HG03469 (cell line): ENCODE measurements around the gene FOXF2.

Source experiments
- ATAC-seq: cut with Tn5 transposase; IDR thresholded peaks from one replicate; pipeline ENCODE4 v1.9.1; 2021; ENCODE audit warnings: mild to moderate bottlenecking, moderate library complexity, moderate number of reproducible peaks; ENCODE audit not compliant: unreplicated experiment

Gene FOXF2

DNA sequence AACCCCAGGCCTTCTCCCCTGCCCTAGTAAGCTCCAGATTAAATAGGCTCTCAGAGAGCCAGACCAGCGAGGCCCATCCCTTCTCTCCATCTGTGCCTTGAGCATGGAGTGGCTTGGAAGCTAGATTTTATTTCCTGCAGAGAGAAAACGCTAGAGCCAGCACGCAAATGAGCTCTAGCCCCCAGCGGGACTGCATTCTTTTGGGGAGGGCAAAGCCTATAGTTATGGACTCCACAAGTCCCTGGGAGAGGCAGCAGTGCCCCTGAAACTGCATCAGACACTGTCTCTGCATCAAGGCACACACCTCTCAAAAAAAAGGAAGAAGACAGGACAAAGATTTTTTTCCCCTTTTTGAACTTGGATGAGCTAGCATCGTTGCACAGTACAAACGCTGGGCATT is 15.8 kb downstream of the FOXF2 start:
- no peak for ATAC-seq

DNA sequence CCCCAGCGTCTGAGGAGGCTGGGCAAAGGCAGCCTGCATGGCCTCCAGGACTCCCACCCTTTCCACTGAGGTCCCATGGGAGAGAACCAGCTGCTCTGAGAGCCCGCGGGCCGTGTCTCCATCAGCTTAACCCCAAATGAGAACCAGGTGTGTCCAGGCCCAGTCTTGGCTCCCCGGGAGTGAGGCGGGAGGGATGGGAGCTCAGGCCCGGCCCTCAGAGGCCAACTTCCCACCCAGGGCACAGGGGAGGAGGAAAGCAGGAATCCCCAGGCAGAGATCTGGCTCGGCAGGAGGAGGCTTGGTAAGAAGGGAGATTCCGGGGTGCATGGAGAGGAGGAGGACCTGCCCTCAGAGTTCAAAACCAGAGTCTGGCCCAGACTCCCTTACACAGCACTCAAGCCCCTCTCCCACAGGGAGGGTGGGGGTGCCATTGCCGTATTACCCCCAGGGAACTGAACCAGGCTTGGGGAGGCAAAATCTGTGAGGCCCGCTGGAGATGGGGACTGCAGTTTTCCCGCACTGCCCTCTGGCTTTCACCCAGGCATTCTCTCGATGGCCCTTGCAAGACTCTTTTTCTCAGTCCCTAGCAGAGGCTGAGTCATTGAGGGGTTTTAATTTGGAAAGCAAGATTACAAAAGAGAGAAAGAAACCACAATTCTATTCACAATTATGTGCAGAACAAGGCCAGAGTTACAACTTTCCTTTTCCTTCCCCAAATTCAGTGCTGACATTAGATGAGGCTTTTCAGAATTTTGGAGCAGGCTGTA is 17.1 kb downstream of the FOXF2 start:
- no peak for ATAC-seq

GRCh38 chr6:1407499-1407990 is 18.2 kb downstream of the FOXF2 start:
- no peak for ATAC-seq

GRCh38 chr6:1409774-1410465 is 20.5 kb downstream of the FOXF2 start:
- no peak for ATAC-seq

GRCh38 chr6:1412901-1413300 is 23.5 kb downstream of the FOXF2 start:
- no peak for ATAC-seq

DNA sequence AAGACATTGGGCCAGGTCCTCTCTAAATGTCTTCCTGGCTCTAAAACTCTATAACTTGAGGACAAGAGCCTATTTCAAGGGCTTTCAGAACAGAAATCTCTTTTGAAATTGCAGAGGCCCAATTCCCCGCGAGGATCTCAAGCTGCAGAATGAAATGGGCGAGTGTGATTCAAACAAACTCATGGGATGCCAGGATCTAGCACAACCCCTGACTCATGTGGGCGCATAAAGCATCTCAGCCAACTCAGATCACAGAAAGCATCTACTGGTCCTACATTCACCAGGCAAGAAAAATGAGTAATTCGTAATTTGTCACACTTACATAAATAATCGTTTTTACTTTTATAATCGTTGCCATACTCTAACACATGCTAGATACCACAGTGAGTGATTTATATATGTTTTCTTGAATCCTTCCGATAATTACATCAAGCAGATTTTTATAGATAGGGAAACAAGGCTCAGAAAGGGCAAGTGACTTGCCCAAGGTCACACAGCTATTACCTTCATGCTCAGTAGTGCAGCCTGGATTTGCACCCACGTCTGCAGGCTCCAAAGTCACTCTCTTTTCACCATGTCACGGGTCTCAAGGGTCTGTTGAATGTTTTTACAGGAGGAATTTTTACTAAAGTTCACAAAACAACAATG is 26.2 kb downstream of the FOXF2 start:
- ATAC-seq: no peak

- ATAC-seq: no peak
These were observed 26.9 kb downstream of the FOXF2 start for GRCh38 chr6:1416191-1416760.

GRCh38 chr6:1416820-1417219 is 27.4 kb downstream of the FOXF2 start:
- no peak for ATAC-seq

DNA sequence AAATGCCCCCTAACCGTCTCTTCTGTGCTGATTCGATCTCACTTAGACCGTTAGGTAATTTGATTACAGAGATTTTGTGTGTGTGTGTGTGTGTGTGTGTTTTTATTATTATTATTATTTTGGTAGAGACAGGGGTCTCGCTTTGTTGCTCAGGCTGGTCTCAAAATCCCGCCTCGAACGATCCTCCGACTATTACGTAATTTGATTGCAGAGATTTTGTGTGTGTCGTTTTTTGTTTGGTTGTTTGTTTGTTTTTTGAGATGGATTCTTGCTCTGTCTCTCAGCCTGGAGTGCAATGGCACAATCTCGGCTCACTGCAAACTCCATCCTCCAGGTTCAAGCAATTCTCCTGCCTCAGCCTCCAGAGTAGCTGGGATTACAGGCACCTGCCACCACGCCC is 28.3 kb downstream of the FOXF2 start:
- no peak for ATAC-seq

- no peak for ATAC-seq
These were observed 29.3 kb downstream of the FOXF2 start for GRCh38 chr6:1418471-1419191.

DNA sequence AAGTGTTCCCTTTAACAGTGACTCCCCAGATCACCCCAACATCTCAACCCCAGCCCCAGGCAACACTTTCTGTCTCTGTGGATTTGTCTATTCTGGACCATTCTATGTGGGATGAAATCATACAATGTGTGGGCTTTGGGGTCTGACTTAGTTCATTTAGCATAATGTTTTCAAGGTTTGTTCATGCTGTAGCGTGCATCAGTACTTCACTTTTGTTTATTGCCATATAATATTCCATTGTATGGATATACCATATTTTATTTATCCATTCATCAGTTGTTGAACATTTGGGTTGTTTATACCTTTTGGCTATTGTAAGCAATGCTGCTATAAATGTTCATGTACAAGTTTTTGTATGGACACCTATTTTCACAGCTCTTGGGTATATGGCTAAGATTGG is 31.0 kb downstream of the FOXF2 start:
- ATAC-seq: no peak

DNA sequence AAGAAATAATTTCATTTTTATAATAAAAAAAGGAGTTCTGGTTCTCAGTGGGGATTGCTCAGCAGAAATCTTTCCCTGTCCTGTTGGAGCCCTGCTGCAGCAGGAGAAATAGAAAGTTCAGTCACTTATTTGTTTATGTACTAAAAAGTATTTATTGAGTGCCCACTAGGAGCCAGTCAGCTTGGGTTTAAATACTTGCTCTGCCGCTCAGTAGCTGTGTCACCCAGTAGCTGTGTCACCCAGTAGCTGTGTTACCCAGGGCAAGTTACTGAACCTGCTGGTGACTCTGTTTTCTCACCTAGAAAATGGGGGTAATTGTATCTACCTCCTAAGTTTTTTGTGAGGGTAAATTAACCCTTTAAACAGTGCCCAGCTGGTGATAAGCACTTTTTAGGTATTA is 32.9 kb downstream of the FOXF2 start:
- no peak for ATAC-seq

- ATAC-seq: no peak
These were observed 34.2 kb downstream of the FOXF2 start for GRCh38 chr6:1423578-1423977.

DNA sequence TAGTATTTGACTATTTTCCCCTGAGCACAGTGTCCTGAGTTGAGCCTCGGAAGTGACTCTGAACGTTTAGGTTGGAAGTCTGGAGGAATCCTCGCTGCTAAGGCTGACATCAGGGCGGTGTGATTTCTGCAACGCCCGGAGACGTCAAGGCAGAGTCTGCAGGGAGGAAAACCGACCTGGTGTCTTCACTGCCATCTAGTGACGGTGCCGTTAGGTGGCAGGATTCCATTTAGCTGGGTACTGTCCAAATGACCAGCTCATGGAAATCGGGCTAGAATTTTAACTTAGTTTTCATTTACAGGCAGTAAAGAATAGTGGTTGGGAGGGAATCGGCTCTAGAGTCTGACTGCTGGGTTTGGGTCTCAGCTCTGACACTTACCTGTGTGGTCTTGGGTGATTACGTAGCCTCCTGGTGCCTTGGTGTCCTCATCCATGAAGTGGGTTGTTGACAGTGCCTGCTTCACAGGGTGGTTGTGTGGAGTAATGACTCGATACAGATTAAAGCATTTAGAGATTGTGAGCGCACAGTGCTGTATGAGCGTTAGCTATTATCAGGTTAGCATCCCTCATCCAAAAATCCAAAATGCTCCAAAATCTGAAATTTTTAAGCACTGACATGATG is 35.0 kb downstream of the FOXF2 start:
- no peak for ATAC-seq

- no peak for ATAC-seq
These were observed 37.0 kb downstream of the FOXF2 start for GRCh38 chr6:1426416-1426815.

GRCh38 chr6:1435806-1436205 is 46.4 kb downstream of the FOXF2 start:
- no peak for ATAC-seq

GRCh38 chr6:1436334-1437306 is 47.2 kb downstream of the FOXF2 start:
- ATAC-seq: no peak

DNA sequence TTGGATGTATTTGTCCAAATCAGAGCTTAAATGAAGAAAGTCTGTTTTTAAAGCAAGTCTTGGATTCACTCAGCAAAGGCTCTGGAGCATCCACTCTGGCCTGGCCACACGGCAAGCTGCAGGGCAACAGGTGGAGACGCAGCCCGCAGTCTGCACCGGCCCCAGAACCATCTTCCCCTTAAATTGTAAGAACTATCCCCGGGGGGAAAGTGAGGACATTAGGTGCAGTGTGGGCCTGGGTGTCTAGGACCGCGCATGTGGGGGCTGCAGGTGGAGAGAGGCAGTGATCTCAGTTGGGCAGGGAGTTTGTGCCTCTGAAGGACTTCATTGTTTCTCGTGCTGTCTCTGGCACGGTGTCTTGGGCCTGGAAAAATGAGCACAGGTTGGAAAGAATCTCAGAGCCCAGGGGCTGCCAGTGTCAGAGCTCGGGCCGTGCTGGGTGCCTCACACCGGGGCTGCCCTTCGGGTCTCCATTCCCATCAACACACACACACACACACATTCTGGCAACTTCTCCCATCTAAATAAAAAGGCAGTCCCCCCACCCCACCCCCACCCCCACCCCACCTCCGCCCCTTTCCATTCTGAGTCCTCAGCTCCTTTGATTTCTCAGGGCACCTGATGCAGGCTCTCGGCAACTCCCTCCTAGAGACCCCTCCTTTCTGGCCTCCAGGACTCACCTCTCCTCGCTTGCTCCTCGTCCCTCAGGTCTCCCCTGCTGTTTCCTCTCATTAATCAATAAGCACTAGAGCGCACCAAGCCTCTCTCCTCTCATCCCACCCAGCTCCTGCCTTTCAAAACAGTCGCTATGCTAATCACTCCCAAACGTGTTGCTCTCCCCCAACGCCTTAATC is 48.4 kb downstream of the FOXF2 start:
- no peak for ATAC-seq
